ENCODE measurements around the gene HLA-DPA1. TPM values are rescaled to one million over a fixed set of nuclear protein-coding genes. Genes with fewer than 3 reads are reported as not detected.

Gene HLA-DPA1
- total RNA-seq, 2 donors from 2014 or later, result 69.5 to 73.7 TPM

GRCh38 chr6:33081098-33081824, 7.8 kb upstream of the HLA-DPA1 start:
- 65% methylated on average over 16 of the region's 16 CpGs for WGBS
- H3K27ac ChIP-seq, result peak overlapping the region; percentile 60 to 86
- no peaks in the 10 kb centered on the region for H3K4me1 ChIP-seq (replicated peaks)
- peak overlapping the region; percentile 31 to 39 for H3K4me3 ChIP-seq
- no peaks in the 10 kb centered on the region for H3K9me3 ChIP-seq
- DNase-seq (ENCODE audit: low spot score), result no peak
- H3K36me3 ChIP-seq, result no peaks in the 10 kb centered on the region
- TF ChIP-seq POLR2AphosphoS5 (IDR thresholded peaks at IDR 0.05), result no peak
- TF ChIP-seq POLR2A (IDR thresholded peaks at IDR 0.05), result no peak
- TF ChIP-seq CTCF (IDR thresholded peaks at IDR 0.05), result no peak
- no peaks in the 10 kb centered on the region for H3K27me3 ChIP-seq (replicated peaks; ENCODE audit: insufficient read depth)
- intact Hi-C loops (cut with DNase I), result no loop called here

- H3K36me3 ChIP-seq, result no peaks in the 10 kb centered on the region
- TF ChIP-seq CTCF (IDR thresholded peaks at IDR 0.05) (no peak), POLR2A (IDR thresholded peaks at IDR 0.05) (peak; percentile 11), POLR2AphosphoS5 (IDR thresholded peaks at IDR 0.05) (peak; percentile 12)
- peak overlapping the region; percentile 31 to 39 for H3K4me3 ChIP-seq
- peak overlapping the region; percentile 60 to 86 for H3K27ac ChIP-seq
- 7% methylated on average over 49 of the region's 49 CpGs for WGBS
- no peaks in the 10 kb centered on the region for H3K4me1 ChIP-seq (replicated peaks)
- intact Hi-C loops (cut with DNase I), result no loop called here
- H3K27me3 ChIP-seq (replicated peaks; ENCODE audit: insufficient read depth), result no peaks in the 10 kb centered on the region
- DNase-seq (ENCODE audit: low spot score), result peak; percentile 56
- no peaks in the 10 kb centered on the region for H3K9me3 ChIP-seq
Observed at GRCh38 chr6:33080127-33081089, 7.0 kb upstream of the HLA-DPA1 start.

GRCh38 chr6:33079580-33079979, 6.1 kb upstream of the HLA-DPA1 start:
- TF ChIP-seq CTCF (IDR thresholded peaks at IDR 0.05), result no peak
- no peak for TF ChIP-seq POLR2AphosphoS5 (IDR thresholded peaks at IDR 0.05)
- intact Hi-C loops (cut with DNase I), result no loop called here
- Histone ChIP-seq H3K27me3 (replicated peaks; ENCODE audit: insufficient read depth) (no peaks in the 10 kb centered on the region), H3K4me3 (peak overlapping the region in 1 of 2 donors; percentile 31), H3K36me3 (no peaks in the 10 kb centered on the region), H3K4me1 (replicated peaks) (no peaks in the 10 kb centered on the region), H3K27ac (peak overlapping the region in 1 of 2 donors; percentile 60), H3K9me3 (no peaks in the 10 kb centered on the region)
- DNase-seq (ENCODE audit: low spot score), result no peak
- WGBS, result 75% methylated on average over 4 of the region's 4 CpGs

GRCh38 chr6:33078919-33079521, 5.6 kb upstream of the HLA-DPA1 start:
- TF ChIP-seq POLR2A (IDR thresholded peaks at IDR 0.05) (no peak), POLR2AphosphoS5 (IDR thresholded peaks at IDR 0.05) (no peak), CTCF (IDR thresholded peaks at IDR 0.05) (no peak)

More at GRCh38 chr6:33078919-33079521, 5.6 kb upstream of the HLA-DPA1 start:
- H3K27ac ChIP-seq, result no peak overlapping the region
- no peaks in the 10 kb centered on the region for H3K36me3 ChIP-seq
- WGBS, result 51% methylated on average over 2 of the region's 2 CpGs
- no peak overlapping the region for H3K4me3 ChIP-seq
- intact Hi-C loops (cut with DNase I), result no loop called here
- H3K4me1 ChIP-seq (replicated peaks), result no peaks in the 10 kb centered on the region
- no peaks in the 10 kb centered on the region for H3K9me3 ChIP-seq
- H3K27me3 ChIP-seq (replicated peaks; ENCODE audit: insufficient read depth), result no peaks in the 10 kb centered on the region
- no peak for DNase-seq (ENCODE audit: low spot score)
